ENCODE measurements around the gene COL24A1.
"Not testable (repeated sequence)": the region's sequence is repeated elsewhere in the genome, so short reads cannot be mapped to it uniquely, and the experiment has no call there.

The COL24A1 gene

DNA sequence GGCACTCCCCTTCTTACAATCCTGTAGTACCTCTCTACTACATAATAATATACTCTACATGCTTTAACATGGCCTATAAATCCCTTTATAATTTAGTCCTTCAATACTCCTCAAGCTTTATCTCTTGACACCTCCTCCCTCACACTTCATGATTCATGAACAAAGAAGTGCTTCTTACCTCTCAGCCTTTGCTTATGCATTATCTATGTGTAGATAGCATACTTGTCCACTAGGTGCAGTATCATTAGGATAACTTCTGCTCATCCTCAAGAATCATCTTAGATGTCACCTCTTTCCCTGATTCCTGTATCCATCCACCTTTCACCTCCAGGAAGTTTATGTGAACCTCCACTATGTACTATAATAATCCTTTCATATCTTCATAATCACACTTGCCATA lies 74.4 kb downstream of the COL24A1 start:
- TF ChIP-seq, protein P1, sequence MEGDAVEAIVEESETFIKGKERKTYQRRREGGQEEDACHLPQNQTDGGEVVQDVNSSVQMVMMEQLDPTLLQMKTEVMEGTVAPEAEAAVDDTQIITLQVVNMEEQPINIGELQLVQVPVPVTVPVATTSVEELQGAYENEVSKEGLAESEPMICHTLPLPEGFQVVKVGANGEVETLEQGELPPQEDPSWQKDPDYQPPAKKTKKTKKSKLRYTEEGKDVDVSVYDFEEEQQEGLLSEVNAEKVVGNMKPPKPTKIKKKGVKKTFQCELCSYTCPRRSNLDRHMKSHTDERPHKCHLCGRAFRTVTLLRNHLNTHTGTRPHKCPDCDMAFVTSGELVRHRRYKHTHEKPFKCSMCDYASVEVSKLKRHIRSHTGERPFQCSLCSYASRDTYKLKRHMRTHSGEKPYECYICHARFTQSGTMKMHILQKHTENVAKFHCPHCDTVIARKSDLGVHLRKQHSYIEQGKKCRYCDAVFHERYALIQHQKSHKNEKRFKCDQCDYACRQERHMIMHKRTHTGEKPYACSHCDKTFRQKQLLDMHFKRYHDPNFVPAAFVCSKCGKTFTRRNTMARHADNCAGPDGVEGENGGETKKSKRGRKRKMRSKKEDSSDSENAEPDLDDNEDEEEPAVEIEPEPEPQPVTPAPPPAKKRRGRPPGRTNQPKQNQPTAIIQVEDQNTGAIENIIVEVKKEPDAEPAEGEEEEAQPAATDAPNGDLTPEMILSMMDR (IDR thresholded peaks at IDR 0.05; ENCODE audit: insufficient read depth, low read length, missing control alignments), result no peak
- CTCF ChIA-PET, result no interaction called here
- DNase-seq (ENCODE audit: low read depth, low spot score), result no peak
- no peak overlapping the region for H3K4me3 ChIP-seq (ENCODE audit: low read depth, low read length)
- POLR2A ChIA-PET, result no interaction called here

GRCh38 chr1:86072474-86072873 lies 84.1 kb downstream of the COL24A1 start:
- DNase-seq (ENCODE audit: low read depth, low spot score); CTCF ChIA-PET; POLR2A ChIA-PET; H3K4me3 ChIP-seq (ENCODE audit: low read depth, low read length): not testable (repeated sequence)

DNA sequence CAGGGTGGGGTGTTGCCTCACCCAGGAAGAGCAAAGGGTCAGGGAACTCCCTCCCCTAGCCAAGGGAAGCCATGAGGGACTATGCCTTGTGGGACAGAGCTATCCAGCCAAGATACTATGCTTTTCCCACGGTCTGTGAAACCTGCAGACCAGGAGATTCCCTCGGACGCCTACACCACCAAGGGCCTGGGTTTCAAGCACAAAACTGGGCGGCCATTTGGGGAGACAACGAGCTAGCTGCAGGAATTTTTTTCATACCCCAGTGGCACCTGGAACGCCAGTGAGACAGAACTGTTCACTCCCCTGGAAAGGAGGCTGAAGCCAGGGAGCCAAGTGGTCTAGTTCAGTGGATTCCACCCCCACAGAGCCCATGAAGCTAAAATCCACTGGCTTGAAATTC lies 84.7 kb downstream of the COL24A1 start:
- POLR2A ChIA-PET; CTCF ChIA-PET; H3K4me3 ChIP-seq (ENCODE audit: low read depth, low read length); DNase-seq (ENCODE audit: low read depth, low spot score): not testable (repeated sequence)

DNA sequence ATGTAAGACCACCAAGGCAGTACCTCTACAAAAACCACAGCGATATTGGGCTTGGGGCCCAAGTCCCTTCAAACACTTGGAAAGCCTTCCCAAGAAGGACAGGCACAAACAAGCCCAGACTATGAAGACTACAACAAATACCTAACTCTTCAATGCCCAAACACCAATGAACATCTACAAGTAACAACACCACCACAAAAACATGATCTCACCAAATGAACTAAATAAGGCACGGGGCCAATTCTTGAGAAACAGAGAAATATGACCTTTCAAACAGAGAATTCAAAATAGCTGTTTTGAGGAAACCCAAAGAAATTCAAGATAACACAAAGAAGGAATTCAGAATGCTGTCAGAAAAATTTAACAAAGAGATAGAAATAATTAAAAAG lies 86.8 kb downstream of the COL24A1 start:
- TF ChIP-seq, protein P1 (IDR thresholded peaks at IDR 0.05; ENCODE audit: insufficient read depth, low read length, missing control alignments), result no peak
- POLR2A ChIA-PET, result no interaction called here
- CTCF ChIA-PET, result no interaction called here
- DNase-seq (ENCODE audit: low read depth, low spot score), result no peak
- H3K4me3 ChIP-seq (ENCODE audit: low read depth, low read length), result no peak overlapping the region

DNA sequence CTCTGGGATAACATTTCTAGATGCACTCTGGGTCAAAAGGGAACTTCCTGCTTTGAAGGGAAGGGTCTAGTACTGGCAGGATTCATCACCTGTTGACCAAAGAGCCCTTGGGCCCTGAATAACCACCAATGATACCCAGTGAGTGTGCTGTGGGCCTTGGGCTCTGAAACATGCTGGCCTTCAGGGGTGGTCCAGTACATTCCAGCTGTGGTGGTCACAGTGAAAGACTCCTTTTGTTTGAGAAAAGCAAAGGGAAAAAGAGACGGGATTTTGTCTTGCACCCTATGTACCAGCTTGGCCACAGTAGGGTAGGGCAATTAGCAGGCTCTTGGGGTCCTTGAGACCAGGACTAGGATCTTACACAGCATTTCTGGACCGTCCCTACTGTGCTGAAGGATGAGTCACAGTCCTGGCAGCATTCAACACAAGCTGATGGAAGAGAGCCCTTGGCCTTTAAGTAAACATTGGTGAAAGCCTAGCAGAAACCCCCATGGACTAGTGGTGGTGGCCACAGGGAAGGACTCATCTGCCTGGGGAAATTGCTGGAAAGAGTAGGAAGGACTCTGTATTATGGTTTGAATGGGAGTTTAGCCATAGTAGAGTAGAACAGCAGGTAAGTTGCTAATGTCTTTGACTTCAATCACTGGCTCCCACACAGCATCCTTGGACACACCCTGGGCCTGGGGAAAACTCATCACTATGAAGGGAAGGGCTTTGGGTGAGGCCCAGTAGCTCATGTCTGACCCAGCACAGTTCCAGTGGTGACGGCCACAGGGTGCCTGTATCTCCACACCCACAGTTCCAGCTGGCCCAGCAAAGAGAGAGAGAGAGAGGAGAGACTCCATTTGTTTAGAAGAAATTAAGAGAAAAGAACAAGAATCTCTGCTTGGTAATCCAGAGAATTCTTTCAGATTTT lies 87.5 kb downstream of the COL24A1 start:
- ChIA-PET CTCF (no interaction called here), POLR2A (no interaction called here)
- DNase-seq (ENCODE audit: low read depth, low spot score), result no peak
- no peak overlapping the region for H3K4me3 ChIP-seq (ENCODE audit: low read depth, low read length)
- TF ChIP-seq, protein P1 (IDR thresholded peaks at IDR 0.05; ENCODE audit: insufficient read depth, low read length, missing control alignments), result no peak

DNA sequence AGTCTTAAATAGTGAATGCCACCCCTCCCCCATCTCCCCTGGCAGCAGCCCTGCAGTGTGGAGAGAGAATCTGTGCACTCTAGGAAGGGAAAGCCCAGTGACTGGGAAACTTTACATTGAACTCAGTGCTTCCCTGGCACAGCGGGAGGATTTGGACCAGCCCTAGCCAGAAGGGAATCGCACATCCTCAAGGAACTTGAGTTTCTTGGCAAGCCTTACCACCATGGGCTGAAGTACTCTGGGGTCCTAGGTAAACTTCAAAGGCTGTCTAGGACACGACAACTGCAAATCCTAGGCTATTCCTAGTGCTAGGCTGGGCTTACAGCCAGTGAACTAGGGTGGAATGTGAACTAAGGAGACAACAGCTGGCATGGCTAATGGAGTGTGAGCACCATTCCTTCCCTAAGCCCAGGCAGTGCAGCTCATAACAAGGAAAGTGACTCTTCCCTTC lies 88.3 kb downstream of the COL24A1 start:
- ChIA-PET POLR2A (no interaction called here), CTCF (no interaction called here)
- TF ChIP-seq, protein P1 (IDR thresholded peaks at IDR 0.05; ENCODE audit: insufficient read depth, low read length, missing control alignments), result no peak
- no peak overlapping the region for H3K4me3 ChIP-seq (ENCODE audit: low read depth, low read length)
- no peak for DNase-seq (ENCODE audit: low read depth, low spot score)

DNA sequence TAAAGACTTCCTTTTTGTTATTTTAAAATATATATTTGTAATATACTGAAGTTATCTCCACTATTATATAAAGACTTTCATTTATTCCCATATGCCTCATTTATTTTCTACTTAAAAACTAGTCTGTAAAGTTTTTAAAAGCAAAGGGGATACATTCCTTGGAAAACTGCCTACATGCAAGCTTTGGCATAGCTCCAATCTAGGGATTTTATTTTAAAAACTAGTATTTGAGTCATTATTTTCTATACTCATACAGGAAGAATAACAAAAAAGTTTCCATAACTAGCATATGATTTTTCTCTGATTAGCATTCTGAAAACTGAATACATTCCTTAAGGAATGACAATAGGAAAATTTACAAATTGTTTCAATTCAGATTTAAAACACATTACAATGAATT lies 88.9 kb downstream of the COL24A1 start:
- ChIA-PET CTCF (no interaction called here), POLR2A (no interaction called here)
- H3K4me3 ChIP-seq (ENCODE audit: low read depth, low read length), result no peak overlapping the region
- TF ChIP-seq, protein P1 (IDR thresholded peaks at IDR 0.05; ENCODE audit: insufficient read depth, low read length, missing control alignments), result no peak
- no peak for DNase-seq (ENCODE audit: low read depth, low spot score)

Data from AG04449 (cell line).